ENCODE results near the gene GATA1.

GATA1 gene

DNA sequence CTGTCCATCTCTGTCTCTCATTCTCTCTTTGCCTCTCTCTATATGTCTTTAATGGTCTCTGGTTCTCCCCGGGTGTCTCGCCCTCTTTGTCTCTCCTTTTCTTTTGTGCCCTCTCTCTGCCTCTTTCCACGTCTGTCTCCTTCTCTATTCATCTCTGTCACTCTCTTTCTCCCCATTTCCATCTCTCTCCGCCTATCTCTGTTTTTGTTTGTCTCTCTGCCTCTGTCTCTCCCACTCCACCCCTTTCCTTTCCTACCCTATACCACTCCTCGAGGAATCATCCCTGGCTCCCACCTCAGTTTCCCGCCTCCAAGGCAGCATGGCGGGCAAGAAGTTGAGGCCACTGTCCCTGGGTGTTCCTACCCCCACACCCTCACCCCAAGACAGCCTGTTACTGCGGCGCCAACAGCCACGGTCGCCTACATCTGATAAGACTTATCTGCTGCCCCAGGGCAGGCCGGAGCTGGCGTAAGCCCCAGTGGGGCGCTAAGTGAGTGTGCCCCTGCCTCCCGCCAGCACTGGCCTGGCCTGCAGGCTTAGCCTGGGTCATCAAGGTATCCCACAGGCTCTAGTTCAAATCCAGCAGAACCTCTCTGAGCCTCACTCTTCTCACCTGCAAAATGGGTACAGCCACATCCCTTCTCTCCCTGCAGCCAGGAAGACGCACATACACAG, 713 bp upstream of the GATA1 start:
- no peak for DNase-seq

GRCh38 chrX:48786825-48787504, 575 bp downstream of the GATA1 start:
- no peak for DNase-seq

DNA sequence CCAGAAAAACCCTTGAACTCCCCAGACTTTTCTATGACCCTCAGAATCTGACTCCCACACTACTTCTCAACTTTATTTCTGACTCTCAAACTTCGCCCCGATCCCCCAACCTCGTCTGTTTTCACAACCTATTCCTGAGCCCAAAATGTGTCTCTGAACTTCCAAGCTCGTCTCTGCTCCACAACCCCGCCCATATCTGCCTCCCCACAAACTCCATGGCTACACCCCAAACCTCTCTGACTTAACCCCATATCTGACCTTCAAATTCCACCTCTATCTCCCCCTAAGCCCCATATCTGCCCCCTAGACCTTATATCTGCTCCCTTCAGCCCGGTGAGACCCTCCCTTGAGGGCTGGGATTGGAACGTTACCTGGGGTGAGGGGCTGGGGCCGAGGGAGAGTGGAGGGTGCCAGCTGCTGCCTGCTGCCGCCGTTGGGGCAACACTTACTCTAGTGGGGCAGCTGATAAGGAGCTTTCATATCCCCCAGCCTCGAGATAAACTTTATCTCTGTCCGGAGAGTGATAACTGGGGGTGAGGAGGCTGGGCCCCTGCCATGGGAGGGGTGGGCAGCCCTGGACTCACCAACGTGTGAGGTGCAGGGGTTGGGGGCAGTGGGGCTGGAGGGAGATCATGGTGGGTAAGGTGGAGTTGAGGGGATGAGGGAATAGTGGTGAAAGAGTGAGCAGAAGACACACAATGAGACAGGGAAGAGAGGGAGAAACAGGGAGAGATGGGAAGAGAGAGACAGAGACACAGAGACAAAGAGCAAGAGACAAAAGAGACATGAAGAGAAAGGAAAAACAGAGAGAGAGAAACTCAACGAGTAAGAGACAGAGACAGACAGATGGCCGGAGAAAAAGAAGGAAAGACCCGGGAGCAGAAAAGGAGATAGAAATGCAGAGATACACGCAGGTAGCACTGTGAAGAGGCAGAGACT, 1.4 kb downstream of the GATA1 start:
- DNase-seq: no peak

DNA sequence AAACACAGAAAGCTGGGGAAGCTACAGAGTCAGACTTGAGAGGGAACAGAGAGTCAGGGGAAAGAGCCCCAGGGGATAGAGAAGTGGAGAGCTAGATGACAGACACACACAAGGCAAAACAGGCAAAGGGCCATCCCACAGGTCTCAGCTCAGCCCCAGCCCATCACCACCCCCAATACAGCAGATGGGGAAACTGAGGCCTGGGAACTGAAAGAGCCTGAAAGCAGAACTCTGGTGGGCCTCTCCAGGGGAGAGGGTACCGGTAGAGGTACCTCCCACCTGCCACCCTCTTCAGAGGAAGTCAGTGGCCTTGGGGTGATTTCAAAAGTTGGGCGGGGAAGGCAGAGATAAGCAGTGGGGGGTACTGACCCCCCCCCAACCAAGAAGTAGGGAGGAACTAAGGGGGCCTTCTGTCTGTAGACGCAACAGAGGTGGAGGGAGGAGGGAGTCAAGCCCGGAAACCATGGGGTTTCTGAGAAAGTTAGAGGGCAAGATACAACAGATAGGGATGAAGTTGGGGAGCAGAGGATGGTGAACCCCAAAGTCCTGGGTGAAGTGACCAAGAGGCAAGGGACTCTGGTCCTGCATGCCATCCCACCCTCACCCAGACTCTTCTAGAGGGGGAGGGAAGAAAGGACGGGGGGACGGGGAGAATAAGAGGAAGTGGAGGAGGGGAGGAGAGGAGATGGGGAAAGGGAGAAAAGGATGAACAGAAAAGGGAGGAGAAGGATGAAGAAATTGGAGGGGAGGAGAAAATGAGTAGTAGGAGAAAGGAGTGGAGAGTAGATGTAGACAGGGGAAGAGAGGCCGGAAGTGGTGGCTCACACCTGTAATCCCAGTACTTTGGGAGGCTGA, 3.2 kb downstream of the GATA1 start:
- no peak for DNase-seq

DNA sequence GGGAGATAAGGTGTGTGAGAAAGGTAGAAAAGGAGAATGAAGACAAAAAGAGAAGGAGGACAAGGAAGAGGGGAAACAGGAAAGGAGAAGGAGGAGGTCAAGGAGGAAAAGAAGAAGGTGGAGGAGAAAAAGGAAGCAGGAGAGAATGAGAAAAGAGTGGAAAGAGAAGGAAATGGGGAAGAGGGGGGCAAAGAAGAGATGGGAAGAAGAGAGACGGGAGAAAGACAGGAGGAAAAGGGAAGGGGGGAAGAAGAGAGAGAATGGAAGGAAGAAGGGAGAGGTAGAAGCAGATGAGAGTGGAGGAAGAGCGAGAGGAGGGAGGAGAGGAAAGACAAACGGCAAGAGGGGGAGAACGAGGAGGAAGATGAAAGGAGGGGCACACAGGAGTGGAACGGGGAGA, 4.1 kb downstream of the GATA1 start:
- no peak for DNase-seq

GRCh38 chrX:48791063-48791820, 4.9 kb downstream of the GATA1 start:
- no peak for DNase-seq

DNA sequence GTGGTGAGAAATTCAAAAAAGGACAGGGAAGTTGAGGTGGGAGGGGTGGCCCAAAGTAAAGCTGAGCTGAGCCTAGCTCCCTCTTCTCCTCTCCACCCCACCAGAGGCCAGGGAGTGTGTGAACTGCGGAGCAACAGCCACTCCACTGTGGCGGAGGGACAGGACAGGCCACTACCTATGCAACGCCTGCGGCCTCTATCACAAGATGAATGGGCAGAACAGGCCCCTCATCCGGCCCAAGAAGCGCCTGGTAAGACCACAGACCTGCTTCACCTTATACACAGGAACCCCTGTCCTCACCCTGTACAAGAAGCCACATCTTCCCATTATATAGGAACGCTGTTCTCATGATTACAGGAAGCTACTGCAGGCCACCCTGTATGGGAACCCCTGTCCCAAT, 5.8 kb downstream of the GATA1 start:
- no peak for DNase-seq

DNA sequence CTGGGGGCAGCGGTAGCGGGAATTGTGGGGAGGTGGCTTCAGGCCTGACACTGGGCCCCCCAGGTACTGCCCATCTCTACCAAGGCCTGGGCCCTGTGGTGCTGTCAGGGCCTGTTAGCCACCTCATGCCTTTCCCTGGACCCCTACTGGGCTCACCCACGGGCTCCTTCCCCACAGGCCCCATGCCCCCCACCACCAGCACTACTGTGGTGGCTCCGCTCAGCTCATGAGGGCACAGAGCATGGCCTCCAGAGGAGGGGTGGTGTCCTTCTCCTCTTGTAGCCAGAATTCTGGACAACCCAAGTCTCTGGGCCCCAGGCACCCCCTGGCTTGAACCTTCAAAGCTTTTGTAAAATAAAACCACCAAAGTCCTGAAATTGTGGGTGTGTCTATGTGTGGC, 7.5 kb downstream of the GATA1 start:
- DNase-seq: no peak

DNA sequence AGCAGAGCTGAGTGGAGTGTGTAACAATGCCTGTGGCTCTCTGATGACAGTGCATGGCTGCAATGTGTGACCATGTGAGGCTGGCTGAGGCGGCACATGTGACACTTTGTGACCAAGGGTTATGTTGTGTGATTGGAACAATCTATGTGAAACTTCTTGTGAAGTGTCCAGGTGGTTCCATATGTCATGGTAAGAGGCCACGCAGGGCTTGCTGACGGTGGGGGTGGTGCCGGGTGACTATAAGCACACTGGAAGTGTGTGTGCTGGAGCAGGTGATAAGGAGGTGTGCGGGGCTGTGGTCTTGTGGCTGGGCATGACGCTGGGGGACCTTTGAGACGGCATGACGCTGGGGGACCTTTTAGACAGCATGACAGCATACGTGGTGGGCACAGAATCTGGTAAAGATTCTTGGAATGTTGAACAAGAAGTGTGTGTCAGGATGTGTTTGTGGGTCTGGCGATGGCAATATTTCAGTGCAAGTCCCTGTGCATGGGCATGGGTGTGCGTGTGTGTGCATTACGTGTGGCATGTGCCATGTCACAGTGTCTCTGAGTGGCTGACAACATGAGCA, 8.0 kb downstream of the GATA1 start:
- no peak for DNase-seq

- no peak for DNase-seq
Observed at GRCh38 chrX:48794911-48795515, 8.6 kb downstream of the GATA1 start.

DNA sequence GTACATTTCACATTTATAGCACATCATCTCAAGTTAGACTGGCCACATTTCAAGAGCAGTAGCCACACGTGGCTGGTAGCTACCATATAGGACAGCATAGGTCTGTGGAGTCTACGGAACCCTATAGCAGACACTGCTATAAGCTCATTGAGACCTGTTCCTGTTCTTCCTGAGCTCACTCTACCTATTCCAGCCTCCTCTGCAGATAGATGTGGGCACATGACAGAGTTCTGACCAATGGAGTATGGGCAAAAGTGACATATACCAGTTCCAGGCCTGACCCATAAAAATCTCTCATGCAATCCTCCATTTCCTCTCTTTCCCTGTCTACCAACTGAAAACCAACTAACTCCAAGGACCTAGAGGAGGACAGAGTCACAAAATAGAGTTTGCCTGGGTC, 11.9 kb downstream of the GATA1 start:
- no peak for DNase-seq

DNA sequence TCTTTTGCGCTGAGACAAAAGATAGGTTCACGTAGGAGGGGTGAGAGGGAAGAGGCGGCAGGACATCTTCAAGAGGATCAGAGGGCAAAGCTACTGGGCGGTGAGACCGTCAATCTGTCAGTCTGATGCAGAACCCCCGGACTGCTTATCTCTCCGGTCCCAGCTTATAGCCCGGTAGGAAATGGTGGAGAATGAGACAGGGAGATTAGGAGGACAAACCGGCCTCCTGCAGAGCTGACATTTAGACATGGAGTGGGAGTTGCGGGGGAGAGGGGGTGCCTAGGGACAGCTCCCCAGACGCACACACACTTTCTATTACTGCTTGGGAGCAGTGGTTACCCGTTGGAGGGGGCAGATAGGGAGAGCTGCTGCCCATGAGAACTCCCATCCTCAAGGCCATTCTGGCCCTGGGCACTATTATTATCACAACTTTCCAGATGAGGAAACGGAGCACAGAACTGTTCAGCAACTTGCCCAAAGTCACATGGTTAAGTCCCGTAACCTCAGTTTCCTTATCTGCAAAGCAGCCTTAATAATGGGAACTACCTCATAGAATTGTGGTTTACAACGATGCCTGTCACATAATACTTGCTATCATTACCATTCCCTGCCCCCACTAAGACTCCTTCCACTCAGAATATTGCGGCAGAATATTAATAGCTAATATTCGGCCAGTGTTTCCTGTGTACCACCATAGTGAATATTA, 14.3 kb downstream of the GATA1 start:
- DNase-seq: no peak

- peak; percentile 91 to 94 for DNase-seq
Observed at GRCh38 chrX:48801280-48802088, 15.1 kb downstream of the GATA1 start, which contains the start of gene HDAC6. Gene HDAC6, plus strand, starts transcription at chrX:48802067. Its CDS starts 626 bp downstream, at chrX:48802693.

GRCh38 chrX:48802089-48802904, 15.9 kb downstream of the GATA1 start:
- DNase-seq: peak; percentile 49 to 70

DNA sequence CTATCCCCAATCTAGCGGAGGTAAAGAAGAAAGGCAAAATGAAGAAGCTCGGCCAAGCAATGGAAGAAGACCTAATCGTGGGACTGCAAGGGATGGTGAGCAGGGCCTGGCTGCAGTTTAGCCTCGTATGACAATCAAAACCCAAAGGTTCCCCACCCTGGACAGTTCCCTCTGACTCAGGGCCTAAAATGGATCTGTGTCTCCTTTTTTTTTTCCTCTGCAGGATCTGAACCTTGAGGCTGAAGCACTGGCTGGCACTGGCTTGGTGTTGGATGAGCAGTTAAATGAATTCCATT, 16.5 kb downstream of the GATA1 start:
- DNase-seq: no peak

- DNase-seq: no peak
Observed at GRCh38 chrX:48806081-48806480, 19.7 kb downstream of the GATA1 start.

DNA sequence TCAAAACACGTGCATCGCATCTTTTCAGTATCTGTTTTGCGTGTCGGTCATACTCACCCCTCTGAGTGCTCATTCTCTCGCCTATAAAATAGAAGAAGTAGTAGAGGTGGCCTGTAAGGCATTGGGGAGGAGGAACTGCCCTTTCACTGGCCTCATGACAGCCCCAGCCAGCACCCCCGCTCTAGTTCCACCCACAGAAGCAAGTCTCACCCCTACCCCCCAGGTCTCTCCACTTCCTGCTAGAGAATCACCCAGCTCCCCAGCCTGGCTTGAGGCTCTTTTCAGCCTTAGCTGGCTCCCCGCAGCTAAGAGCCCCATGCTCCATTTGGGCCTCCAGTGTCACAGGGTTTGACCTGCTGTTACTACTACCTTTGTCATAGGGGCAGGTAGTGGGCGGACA, 27.3 kb downstream of the GATA1 start:
- DNase-seq: no peak

- no peak for DNase-seq
Observed at GRCh38 chrX:48814722-48815121, 28.3 kb downstream of the GATA1 start.

DNA sequence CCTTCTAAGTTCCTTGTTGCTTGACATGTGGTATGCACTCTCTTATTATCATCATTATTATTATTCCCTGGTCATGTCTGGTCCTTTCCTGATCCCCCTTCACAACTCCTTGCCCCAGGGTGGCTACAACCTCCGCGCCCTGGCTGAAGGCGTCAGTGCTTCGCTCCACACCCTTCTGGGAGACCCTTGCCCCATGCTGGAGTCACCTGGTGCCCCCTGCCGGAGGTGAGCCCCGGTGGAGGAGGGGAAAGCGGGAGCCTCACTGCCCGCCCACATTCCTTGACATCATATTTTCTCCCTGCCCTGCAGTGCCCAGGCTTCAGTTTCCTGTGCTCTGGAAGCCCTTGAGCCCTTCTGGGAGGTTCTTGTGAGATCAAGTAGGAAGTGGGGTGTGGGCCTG, 28.9 kb downstream of the GATA1 start:
- no peak for DNase-seq
